ENCODE data around the gene SPEM3. TPM values are rescaled to one million over a fixed set of nuclear protein-coding genes. Genes with fewer than 3 reads are reported as not detected.

Gene SPEM3
- total RNA-seq, 2 experiments from 2014 or later, result not detected

DNA sequence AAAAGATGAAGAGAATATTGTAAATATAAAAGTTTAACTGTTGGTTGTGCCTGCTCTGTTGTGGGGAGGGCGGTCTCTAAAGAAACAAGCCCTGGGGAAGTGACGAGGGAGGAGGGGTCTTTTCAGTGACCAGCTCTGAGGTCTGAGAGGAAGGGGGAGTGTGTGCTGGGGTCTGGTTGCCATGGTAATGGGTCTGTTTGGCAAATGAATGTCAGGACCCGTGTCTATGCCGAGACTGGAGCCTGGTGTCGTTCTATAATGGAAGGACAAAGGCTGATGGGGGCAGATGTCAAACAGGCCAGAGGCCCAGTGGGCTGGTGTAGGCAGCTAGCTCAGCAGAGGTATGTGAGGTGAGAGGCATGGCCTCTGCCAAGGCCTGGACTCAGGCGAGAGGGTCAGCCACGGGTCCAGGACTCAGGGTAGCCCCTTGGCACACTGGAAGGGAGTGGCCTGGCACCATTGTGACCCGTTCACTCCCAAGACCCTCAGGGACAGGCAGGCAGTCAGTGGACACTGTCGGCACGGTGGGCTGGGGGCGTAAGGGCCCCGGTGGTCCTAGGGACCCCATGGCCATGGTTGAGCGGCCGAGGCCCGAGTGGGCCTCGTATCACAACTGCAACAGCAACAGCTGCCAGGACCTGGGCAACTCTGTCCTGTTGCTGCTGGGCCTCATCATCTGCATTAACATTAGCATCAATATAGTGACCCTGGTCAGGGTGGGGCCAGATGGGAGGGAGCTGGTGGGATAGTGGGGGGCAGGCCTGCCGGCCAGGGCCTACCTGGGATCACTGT, 8.6 kb upstream of the SPEM3 start, which contains the start of gene SPEM1:
SPEM1 (plus strand) TSS at position 506 of the 792 bp plus-strand sequence; CDS start at position 567, 61 bp downstream.
- TF ChIP-seq, protein P1, sequence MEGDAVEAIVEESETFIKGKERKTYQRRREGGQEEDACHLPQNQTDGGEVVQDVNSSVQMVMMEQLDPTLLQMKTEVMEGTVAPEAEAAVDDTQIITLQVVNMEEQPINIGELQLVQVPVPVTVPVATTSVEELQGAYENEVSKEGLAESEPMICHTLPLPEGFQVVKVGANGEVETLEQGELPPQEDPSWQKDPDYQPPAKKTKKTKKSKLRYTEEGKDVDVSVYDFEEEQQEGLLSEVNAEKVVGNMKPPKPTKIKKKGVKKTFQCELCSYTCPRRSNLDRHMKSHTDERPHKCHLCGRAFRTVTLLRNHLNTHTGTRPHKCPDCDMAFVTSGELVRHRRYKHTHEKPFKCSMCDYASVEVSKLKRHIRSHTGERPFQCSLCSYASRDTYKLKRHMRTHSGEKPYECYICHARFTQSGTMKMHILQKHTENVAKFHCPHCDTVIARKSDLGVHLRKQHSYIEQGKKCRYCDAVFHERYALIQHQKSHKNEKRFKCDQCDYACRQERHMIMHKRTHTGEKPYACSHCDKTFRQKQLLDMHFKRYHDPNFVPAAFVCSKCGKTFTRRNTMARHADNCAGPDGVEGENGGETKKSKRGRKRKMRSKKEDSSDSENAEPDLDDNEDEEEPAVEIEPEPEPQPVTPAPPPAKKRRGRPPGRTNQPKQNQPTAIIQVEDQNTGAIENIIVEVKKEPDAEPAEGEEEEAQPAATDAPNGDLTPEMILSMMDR (IDR thresholded peaks at IDR 0.05), result no peak
- Mint-ChIP-seq H3K9me3 (no peaks in the 10 kb centered on the region), H3K27me3 (no peaks in the 10 kb centered on the region), H3K4me3 (no peak within 1 kb of the TSS), H3K4me1 (ENCODE audit: low read depth) (no peaks in the 10 kb centered on the region), H3K36me3 (ENCODE audit: low read depth) (no peaks in the 10 kb centered on the region), H3K27ac (no peak within 1 kb of the TSS)
- CTCF ChIA-PET, result no interaction called here
- DNase-seq (no peak), ATAC-seq (no peak)
- POLR2A ChIA-PET, result interaction anchor here (2.5 kb wide), 1 partner anchor 65 kb away, joined by 8 read pairs; the partner anchor contains the start of gene POLR2A
- intact Hi-C loops (cut with micrococcal nuclease), result no loop called here

DNA sequence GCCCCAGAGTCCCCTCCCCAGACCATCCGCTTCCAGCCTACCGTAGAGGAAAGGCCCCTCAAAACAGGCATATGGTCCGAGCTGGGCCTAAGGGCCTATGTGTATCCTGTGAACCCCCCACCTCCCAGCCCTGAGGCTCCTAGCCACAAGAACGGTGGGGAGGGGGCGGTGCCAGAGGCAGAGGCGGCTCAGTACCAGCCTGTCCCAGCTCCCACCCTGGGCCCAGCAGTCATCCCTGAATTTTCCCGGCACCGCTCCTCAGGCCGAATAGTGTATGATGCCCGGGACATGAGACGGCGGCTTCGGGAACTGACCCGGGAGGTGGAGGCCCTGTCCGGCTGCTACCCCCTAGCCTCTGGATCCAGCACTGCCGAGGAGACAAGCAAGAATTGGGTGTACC, 7.5 kb upstream of the SPEM3 start:
- ATAC-seq, result no peak
- no peaks in the 10 kb centered on the region for H3K4me1 Mint-ChIP-seq (ENCODE audit: low read depth)
- TF ChIP-seq, protein P1 (IDR thresholded peaks at IDR 0.05), result no peak
- no peaks in the 10 kb centered on the region for H3K27me3 Mint-ChIP-seq
- intact Hi-C loops (cut with micrococcal nuclease), result no loop called here
- H3K36me3 Mint-ChIP-seq (ENCODE audit: low read depth), result no peaks in the 10 kb centered on the region
- POLR2A ChIA-PET, result interaction anchor here (2.5 kb wide), 1 partner anchor 64 kb away, joined by 8 read pairs; the partner anchor contains the start of gene POLR2A
- H3K27ac Mint-ChIP-seq, result no peak overlapping the region
- no peak for DNase-seq
- no peaks in the 10 kb centered on the region for H3K9me3 Mint-ChIP-seq
- H3K4me3 Mint-ChIP-seq, result no peak overlapping the region
- CTCF ChIA-PET, result no interaction called here

- Mint-ChIP-seq H3K27ac (no peak overlapping the region), H3K4me3 (no peak overlapping the region), H3K4me1 (ENCODE audit: low read depth) (no peaks in the 10 kb centered on the region), H3K9me3 (no peaks in the 10 kb centered on the region), H3K27me3 (no peaks in the 10 kb centered on the region), H3K36me3 (ENCODE audit: low read depth) (no peaks in the 10 kb centered on the region)
- ChIA-PET CTCF (interaction anchor here (0.7 to 1.0 kb wide), 2 partner anchors 13 to 128 kb away, joined by 3 read pairs; no protein-coding TSS in a partner anchor), POLR2A (interaction anchor here (0.8 kb wide), 1 partner anchor 61 kb away, joined by 3 read pairs; no protein-coding TSS in a partner anchor)
- TF ChIP-seq, protein P1 (IDR thresholded peaks at IDR 0.05), result no peak
- DNase-seq (no peak), ATAC-seq (no peak)
- intact Hi-C loops (cut with micrococcal nuclease), result no loop called here
Measured at GRCh38 chr17:7423679-7424078, 5.0 kb upstream of the SPEM3 start.

DNA sequence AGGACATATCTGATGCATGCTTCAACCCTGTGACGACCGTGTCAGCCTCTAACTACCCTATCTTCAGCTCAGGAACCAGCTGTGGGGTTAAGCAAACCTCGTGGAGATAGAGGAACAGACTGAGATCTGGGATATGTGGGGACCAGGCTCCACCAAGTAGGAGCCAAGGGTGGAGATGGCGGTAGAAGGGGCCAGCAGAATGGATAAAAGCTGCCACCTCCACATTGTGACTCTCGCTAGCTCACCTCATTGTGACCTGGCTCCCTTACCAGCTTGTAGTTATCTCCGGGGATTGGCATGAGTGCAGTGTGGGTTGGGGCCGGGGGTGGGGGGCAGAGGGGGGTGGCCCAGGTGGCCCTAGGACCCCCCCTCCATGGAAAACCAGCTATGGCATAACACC, 3.3 kb upstream of the SPEM3 start, which contains the start of gene SPEM2:
SPEM2 (plus strand) TSS at position 301 of the 400 bp plus-strand sequence; CDS start at position 374, 73 bp downstream.
- Mint-ChIP-seq H3K27me3 (no peaks in the 10 kb centered on the region), H3K36me3 (ENCODE audit: low read depth) (no peaks in the 10 kb centered on the region), H3K4me3 (no peak within 1 kb of the TSS), H3K9me3 (no peaks in the 10 kb centered on the region), H3K27ac (no peak within 1 kb of the TSS), H3K4me1 (ENCODE audit: low read depth) (no peaks in the 10 kb centered on the region)
- DNase-seq (no peak), ATAC-seq (no peak)
- intact Hi-C loops (cut with micrococcal nuclease), result no loop called here
- CTCF ChIA-PET, result interaction anchor here (1.5 kb wide), 1 partner anchor 11 kb away, joined by 5 read pairs; no protein-coding TSS in a partner anchor
- TF ChIP-seq, protein P1 (IDR thresholded peaks at IDR 0.05), result no peak
- POLR2A ChIA-PET, result interaction anchor here (0.6 to 1.2 kb wide), 2 partner anchors 14 to 16 kb away, joined by 3 to 4 read pairs; no protein-coding TSS in a partner anchor

GRCh38 chr17:7425756-7426155, 2.9 kb upstream of the SPEM3 start:
- no peaks in the 10 kb centered on the region for H3K36me3 Mint-ChIP-seq (ENCODE audit: low read depth)
- no peak overlapping the region for H3K27ac Mint-ChIP-seq
- DNase-seq, result no peak
- no peaks in the 10 kb centered on the region for H3K4me1 Mint-ChIP-seq (ENCODE audit: low read depth)
- H3K4me3 Mint-ChIP-seq, result no peak overlapping the region
- TF ChIP-seq, protein P1 (IDR thresholded peaks at IDR 0.05), result no peak
- ChIA-PET CTCF (interaction anchor here (1.5 kb wide), 1 partner anchor 11 kb away, joined by 5 read pairs; no protein-coding TSS in a partner anchor), POLR2A (interaction anchor here (0.6 kb wide), 1 partner anchor 14 kb away, joined by 3 read pairs; no protein-coding TSS in a partner anchor)
- ATAC-seq, result no peak
- H3K27me3 Mint-ChIP-seq, result no peaks in the 10 kb centered on the region
- H3K9me3 Mint-ChIP-seq, result no peaks in the 10 kb centered on the region
- intact Hi-C loops (cut with micrococcal nuclease), result no loop called here

Data from activated CD8-positive, alpha-beta T cell treated with anti-CD3 and anti-CD28 coated beads for 36 hours (primary cell).